ENCODE data around the gene ETV2.

ETV2 gene

GRCh38 chr19:35693835-35694599, 52.5 kb downstream of the ETV2 start:
- DNase-seq (ENCODE audit: low read depth) = peak; percentile 87
- H3K4me3 ChIP-seq (replicated peaks; ENCODE audit: low read depth, low read length) = no peak overlapping the region
- TF ChIP-seq CTCF (IDR thresholded peaks at IDR 0.05; ENCODE audit: low read length, missing control alignments) = peak; percentile 99
